GM12865 (cell line): Measurements from ENCODE around the gene CXorf38.

Experiments used
- DNase-seq: peaks from one replicate; pipeline ENCODE4 v3.0.0; 2010; ENCODE audit warnings: low read depth
- H3K4me3 ChIP-seq: 2 replicates; pipeline ENCODE4 v1.5.1; 2011; ENCODE audit warnings: mild to moderate bottlenecking, low read depth, low read length, control low read depth
- CTCF ChIP-seq: IDR thresholded peaks from 2 replicates; pipeline ENCODE4 v1.5.1; 2011; ENCODE audit warnings: low read length, control low read depth, low read depth, inconsistent platforms; ENCODE audit not compliant: insufficient read depth; ENCODE audit errors: missing control alignments

The CXorf38 gene

DNA sequence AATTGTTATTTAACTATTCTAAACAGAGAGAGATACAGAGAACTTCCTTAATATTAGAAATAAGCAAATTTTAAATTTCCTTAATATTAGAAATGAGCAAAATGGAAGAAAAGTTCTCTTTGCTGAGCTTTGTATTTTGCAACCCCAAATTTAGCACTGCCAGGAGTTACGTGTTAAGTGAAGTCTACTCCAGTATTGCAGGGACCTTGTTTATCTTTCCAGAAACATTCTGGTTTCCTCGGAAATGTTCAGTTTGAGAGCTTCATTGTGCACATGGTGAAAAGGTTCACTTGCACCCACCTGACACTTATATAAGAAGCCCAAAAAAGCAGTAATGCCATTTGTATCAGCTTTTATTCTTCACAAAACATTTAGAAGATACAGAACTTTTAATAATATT is 6.2 kb upstream of the CXorf38 start:
- no peak for DNase-seq
- H3K4me3 ChIP-seq: no peak overlapping the region
- TF ChIP-seq CTCF: no peak

DNA sequence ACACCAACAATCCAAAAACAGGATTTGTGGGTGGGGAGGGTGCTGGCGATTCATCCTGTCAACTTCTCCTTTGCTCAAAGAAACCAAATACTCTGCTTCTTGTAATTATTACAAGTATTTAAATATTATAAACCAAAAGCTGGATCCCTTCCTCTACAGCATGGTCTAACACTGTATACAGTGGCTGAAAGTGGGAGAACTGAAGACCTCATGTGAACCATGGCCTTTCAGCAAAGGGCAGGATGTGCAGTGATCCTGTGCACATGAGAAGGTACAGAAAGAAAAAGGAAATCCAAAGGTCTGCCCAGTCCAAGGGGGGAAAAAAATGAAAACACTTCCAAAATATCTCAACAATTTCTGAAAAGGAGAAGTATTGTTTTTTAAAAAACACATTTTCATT is 5.3 kb upstream of the CXorf38 start:
- H3K4me3 ChIP-seq: no peak overlapping the region
- TF ChIP-seq CTCF: no peak
- no peak for DNase-seq

DNA sequence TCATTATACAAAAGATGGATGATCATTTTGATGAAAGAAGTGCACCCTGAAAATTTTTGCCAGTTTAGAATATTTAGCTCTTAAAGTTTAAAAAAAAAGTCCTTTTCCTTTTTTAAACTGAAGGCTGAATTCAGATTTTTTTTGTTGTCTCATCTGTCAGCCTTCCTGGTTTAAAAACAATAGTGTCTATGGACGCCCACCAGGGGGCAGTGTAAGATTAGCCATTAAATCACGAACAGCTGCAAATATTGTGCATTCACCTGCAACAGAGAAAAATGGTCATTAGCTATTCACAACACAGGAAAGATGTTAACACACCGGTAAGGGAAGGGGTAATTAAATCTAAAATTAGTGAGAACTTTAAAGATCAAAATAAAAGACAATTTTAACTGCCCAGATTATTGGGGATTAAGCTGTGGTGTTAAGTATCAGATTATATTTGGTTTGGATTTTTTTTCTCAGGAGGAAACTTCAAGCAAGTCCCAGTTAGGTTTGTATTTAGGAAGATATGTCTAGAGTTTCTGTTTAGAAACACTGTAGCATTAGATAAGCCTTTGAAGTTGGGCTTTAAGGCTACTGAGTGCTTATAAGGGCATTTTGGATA is 4.4 kb upstream of the CXorf38 start:
- DNase-seq: peak; percentile 75
- peak; percentile 44 for TF ChIP-seq CTCF
- no peak overlapping the region for H3K4me3 ChIP-seq

DNA sequence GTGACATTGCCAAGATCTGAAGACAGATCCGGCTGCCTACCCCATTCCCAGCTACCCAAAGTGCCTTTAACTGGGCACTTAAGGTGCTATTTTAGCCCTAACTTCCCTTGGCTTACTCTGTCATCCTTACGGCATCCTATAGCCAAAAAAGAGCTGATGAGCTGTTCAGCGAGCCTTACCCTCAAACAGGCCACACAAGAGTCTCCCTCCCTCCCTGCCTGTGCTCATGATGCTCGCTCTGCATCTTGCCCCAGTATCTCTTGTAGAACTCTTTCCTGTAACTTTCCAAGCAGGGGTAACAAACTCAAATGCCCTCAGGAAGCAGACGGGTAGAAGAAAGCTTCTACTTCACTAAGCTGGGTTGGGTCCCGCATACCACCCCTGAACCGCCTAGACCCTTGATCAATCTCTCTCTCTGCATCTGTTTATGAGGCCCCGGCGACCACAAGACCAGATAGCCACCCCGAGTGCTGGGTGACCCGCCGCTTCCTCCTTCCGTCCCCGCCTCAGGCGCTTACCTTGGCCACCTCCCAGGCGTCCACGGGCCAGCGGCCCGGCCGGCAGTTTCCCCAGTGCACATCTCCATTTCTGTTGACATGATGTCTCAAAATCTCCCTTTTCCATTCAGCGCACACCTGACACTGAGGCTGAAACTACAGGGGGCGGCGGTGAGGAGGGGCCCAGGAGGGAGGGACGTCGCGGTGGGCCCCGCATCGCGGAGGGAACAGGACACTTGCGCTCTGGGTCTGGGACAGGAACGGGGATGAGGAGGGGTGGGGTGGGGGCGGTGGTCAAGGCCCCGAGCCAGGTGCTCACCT is 663 bp downstream of the CXorf38 start:
- peak; percentile 51 for DNase-seq
- no peak for TF ChIP-seq CTCF

DNA sequence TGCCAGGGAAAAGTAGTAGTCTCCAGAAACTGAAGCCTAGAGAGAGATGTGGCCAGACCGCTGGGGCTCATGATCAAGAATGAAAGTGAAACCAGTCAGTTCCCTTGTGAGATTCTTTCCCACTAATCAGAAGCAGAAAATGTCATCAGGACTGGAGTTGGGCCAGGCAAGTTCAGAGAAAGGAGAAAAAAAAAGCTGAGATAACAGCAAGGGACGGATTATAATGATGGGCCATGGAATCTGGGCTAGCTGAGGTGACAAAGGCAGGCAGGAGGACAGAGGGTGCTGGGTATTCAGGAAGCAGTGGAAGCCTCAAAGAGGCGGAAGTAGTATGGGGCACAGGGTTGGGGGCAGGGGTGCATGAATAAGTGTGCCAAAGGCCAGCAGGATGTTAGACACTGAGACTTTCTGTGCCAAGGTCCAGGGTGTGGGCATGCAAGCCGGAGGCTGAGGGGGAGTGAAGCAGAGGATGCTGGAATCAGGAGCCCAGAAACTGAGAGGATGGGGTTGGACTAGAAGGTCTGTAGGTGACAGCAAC is 2.5 kb downstream of the CXorf38 start:
- no peak for TF ChIP-seq CTCF
- H3K4me3 ChIP-seq: peak overlapping the region; percentile 69
- peak; percentile 64 for DNase-seq

More for the DNA sequence above, 663 bp downstream of the CXorf38 start:
- peak overlapping the region; percentile 55 for H3K4me3 ChIP-seq

GRCh38 chrX:40644176-40644575 is 3.2 kb downstream of the CXorf38 start:
- peak overlapping the region; percentile 69 for H3K4me3 ChIP-seq
- DNase-seq: no peak

More at GRCh38 chrX:40644176-40644575, 3.2 kb downstream of the CXorf38 start:
- TF ChIP-seq CTCF: no peak
